Mesenchymal stem cell (in vitro differentiated cells and primary cell): ENCODE results near the gene FOXK2.

ENCODE experiments used
- DNase-seq: peaks from one replicate; pipeline ENCODE4 v3.0.0-alpha.2; 2013
- H2AFZ ChIP-seq: one replicate; pipeline ENCODE4 v1.6.1; 2013; ENCODE audit warnings: low read depth, mild to moderate bottlenecking, control low read depth, inconsistent platforms, low read length, moderate library complexity
- H2AK5ac ChIP-seq: 2 replicates; pipeline ENCODE4 v1.6.1; 2013; ENCODE audit warnings: low read length, moderate library complexity, mild to moderate bottlenecking, inconsistent platforms; ENCODE audit not compliant: severe bottlenecking
- H2BK120ac ChIP-seq: one replicate; pipeline ENCODE4 v1.6.1; 2013; ENCODE audit warnings: low read depth, mild to moderate bottlenecking, inconsistent platforms, low read length, moderate library complexity
- H2BK12ac ChIP-seq, 2 experiments: one replicate each; pipeline ENCODE4 v1.6.1; 2013; ENCODE audit warnings: inconsistent platforms in 2 of 2, low read length in 2 of 2, mild to moderate bottlenecking in 2 of 2, moderate library complexity in 2 of 2, control low read depth in 1 of 2
- H2BK15ac ChIP-seq: one replicate; pipeline ENCODE4 v1.6.1; 2013; ENCODE audit warnings: mild to moderate bottlenecking, low read depth, inconsistent platforms; ENCODE audit not compliant: poor library complexity, severe bottlenecking
- H2BK5ac ChIP-seq: 2 replicates; pipeline ENCODE4 v1.6.1; 2013; ENCODE audit warnings: low read depth, mild to moderate bottlenecking, low read length, control low read depth, inconsistent platforms; ENCODE audit not compliant: poor library complexity, severe bottlenecking
- H3K14ac ChIP-seq, 2 experiments: one replicate each; pipeline ENCODE4 v1.6.1; 2013; ENCODE audit warnings: inconsistent platforms in 2 of 2, low read length in 2 of 2, control low read depth in 1 of 2, mild to moderate bottlenecking in 1 of 2, moderate library complexity in 1 of 2
- H3K18ac ChIP-seq, 2 experiments: one replicate each; pipeline ENCODE4 v1.6.1; 2013; ENCODE audit warnings: inconsistent platforms in 2 of 2, low read length in 2 of 2, control low read depth in 1 of 2, low read depth in 1 of 2, mild to moderate bottlenecking in 1 of 2
- H3K23ac ChIP-seq, 2 experiments: one replicate each; pipeline ENCODE4 v1.6.1; 2013; ENCODE audit warnings: inconsistent platforms in 2 of 2, low read length in 2 of 2, mild to moderate bottlenecking in 2 of 2, moderate library complexity in 2 of 2, control low read depth in 1 of 2
- H3K27ac ChIP-seq: 2 replicates; pipeline ENCODE4 v1.5.1; 2013; ENCODE audit warnings: mild to moderate bottlenecking, moderate library complexity, low read length, control low read depth, inconsistent platforms; ENCODE audit not compliant: poor library complexity, severe bottlenecking
- H3K27me3 ChIP-seq, 2 experiments: 2 replicates each; pipeline versions ENCODE4 v1.6.1 to v1.7.0; 2013; ENCODE audit warnings: low read length in 2 of 2, mild to moderate bottlenecking in 2 of 2, moderate library complexity in 2 of 2, control low read depth in 1 of 2, inconsistent platforms in 1 of 2; ENCODE audit not compliant: control insufficient read depth in 1 of 2, insufficient read depth in 1 of 2
- H3K36me3 ChIP-seq, 2 experiments: 2 replicates each; pipeline versions ENCODE4 v1.6.1 to v1.7.0; 2013; ENCODE audit warnings: low read length in 2 of 2, control low read depth in 1 of 2, inconsistent platforms in 1 of 2, low read depth in 1 of 2, mild to moderate bottlenecking in 1 of 2; ENCODE audit not compliant: insufficient read depth in 2 of 2, control insufficient read depth in 1 of 2
- H3K4ac ChIP-seq, 2 experiments: one replicate each; pipeline ENCODE4 v1.6.1; 2013; ENCODE audit warnings: inconsistent platforms in 2 of 2, low read length in 2 of 2, mild to moderate bottlenecking in 2 of 2, moderate library complexity in 2 of 2, control low read depth in 1 of 2, low read depth in 1 of 2
- H3K4me1 ChIP-seq: 2 replicates; pipeline ENCODE4 v1.6.1; 2013; ENCODE audit warnings: low read depth, low read length, control low read depth; ENCODE audit not compliant: control insufficient read depth, insufficient read depth
- H3K4me2 ChIP-seq: 2 replicates; pipeline ENCODE4 v1.6.1; 2013; ENCODE audit warnings: low read length, mild to moderate bottlenecking, inconsistent platforms; ENCODE audit not compliant: poor library complexity, severe bottlenecking
- H3K4me3 ChIP-seq, 2 experiments: 2 replicates each; pipeline versions ENCODE4 v1.5.1 to v1.7.0; 2013; ENCODE audit warnings: low read length in 2 of 2, mild to moderate bottlenecking in 2 of 2, control low read depth in 1 of 2, low read depth in 1 of 2; ENCODE audit not compliant: insufficient read depth in 1 of 2
- H3K79me1 ChIP-seq: replicated peaks from 2 replicates; pipeline ENCODE4 v1.6.1; 2013; ENCODE audit warnings: mild to moderate bottlenecking, control low read depth, low read length, inconsistent platforms; ENCODE audit not compliant: poor library complexity, severe bottlenecking
- H3K9ac ChIP-seq: 2 replicates; pipeline ENCODE4 v1.7.0; 2013; ENCODE audit warnings: mild to moderate bottlenecking, low read length, moderate library complexity
- H3K9me3 ChIP-seq: 2 replicates; pipeline ENCODE4 v1.7.0; 2013; ENCODE audit warnings: mild to moderate bottlenecking, low read length; ENCODE audit not compliant: control insufficient read depth
- H4K8ac ChIP-seq: one replicate; pipeline ENCODE4 v1.6.1; 2013; ENCODE audit warnings: inconsistent platforms, mild to moderate bottlenecking, low read length, moderate library complexity
- H4K91ac ChIP-seq: one replicate; pipeline ENCODE4 v1.6.1; 2013; ENCODE audit warnings: mild to moderate bottlenecking, low read length, inconsistent platforms
- WGBS: methylation state at CpG from one replicate; pipeline ENCODE4 v1.1.7; 2013; ENCODE audit warnings: mixed read lengths; 5-methylcytosine and 5-hydroxymethylcytosine counted together

FOXK2 gene

DNA sequence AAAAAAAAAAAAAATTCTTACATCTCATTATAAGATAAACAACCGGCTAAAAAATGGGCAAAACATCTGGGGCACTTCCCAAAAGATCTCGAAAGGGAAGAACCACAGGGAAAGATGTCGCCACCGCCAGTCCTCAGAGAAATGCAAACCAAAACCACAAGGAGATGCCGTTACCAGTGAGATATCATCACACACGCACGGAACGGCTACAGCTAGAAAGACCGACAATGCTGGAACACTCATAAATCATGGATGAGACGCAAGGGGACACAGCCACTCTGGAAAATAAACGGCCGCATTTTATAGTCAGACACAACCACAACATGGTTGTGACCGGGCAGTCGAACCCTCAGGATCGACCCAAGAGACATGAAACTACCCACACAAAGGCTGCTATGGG, 104.2 kb downstream of the FOXK2 start:
- H3K9ac ChIP-seq = no peak overlapping the region
- no peak overlapping the region for H3K18ac ChIP-seq
- H2BK12ac ChIP-seq = no peak overlapping the region
- DNase-seq = peak; percentile 78
- no peak overlapping the region for H4K8ac ChIP-seq
- H3K27ac ChIP-seq = no peak overlapping the region
- no peak overlapping the region for H3K4ac ChIP-seq
- no peak overlapping the region for H3K4me2 ChIP-seq
- H3K14ac ChIP-seq = no peak overlapping the region
- no peak overlapping the region for H2BK120ac ChIP-seq
- no peak overlapping the region for H2AK5ac ChIP-seq
- no peak overlapping the region for H2AFZ ChIP-seq
- no peaks in the 10 kb centered on the region for H3K27me3 ChIP-seq
- H2BK15ac ChIP-seq = no peak overlapping the region
- H3K4me3 ChIP-seq = no peak overlapping the region
- H3K4me1 ChIP-seq = peaks cover 1% of the 10 kb centered on the region
- no peaks in the 10 kb centered on the region for H3K9me3 ChIP-seq
- H3K79me1 ChIP-seq = peaks cover 48% of the 10 kb centered on the region
- 81% methylated on average over 15 of the region's 15 CpGs for WGBS
- peaks cover 74 to 82% of the 10 kb centered on the region in 2 experiments for H3K36me3 ChIP-seq
- no peak overlapping the region for H2BK5ac ChIP-seq
- H4K91ac ChIP-seq = no peak overlapping the region
- H3K23ac ChIP-seq = no peak overlapping the region

GRCh38 chr17:82627405-82627804, 107.9 kb downstream of the FOXK2 start:
- H3K9ac ChIP-seq = no peak overlapping the region
- no peak overlapping the region for H3K27ac ChIP-seq
- peaks cover 41% of the 10 kb centered on the region for H3K79me1 ChIP-seq
- no peak overlapping the region for H2AK5ac ChIP-seq
- no peak overlapping the region for H3K18ac ChIP-seq
- H3K4ac ChIP-seq = no peak overlapping the region
- no peak overlapping the region for H3K4me2 ChIP-seq
- peaks cover 1% of the 10 kb centered on the region for H3K4me1 ChIP-seq
- no peak for DNase-seq
- H2AFZ ChIP-seq = no peak overlapping the region
- H3K36me3 ChIP-seq = peaks cover 67 to 68% of the 10 kb centered on the region in 2 experiments
- H3K9me3 ChIP-seq = no peaks in the 10 kb centered on the region
- no peak overlapping the region for H2BK5ac ChIP-seq
- no peak overlapping the region for H4K91ac ChIP-seq
- H2BK120ac ChIP-seq = no peak overlapping the region
- no peak overlapping the region for H4K8ac ChIP-seq
- 97% methylated on average over 21 of the region's 21 CpGs for WGBS
- no peak overlapping the region for H2BK15ac ChIP-seq
- H3K14ac ChIP-seq = no peak overlapping the region
- peak overlapping the region in 1 of 2 experiments; percentile 26 for H3K23ac ChIP-seq
- no peak overlapping the region for H2BK12ac ChIP-seq
- no peaks in the 10 kb centered on the region for H3K27me3 ChIP-seq
- H3K4me3 ChIP-seq = no peak overlapping the region

DNA sequence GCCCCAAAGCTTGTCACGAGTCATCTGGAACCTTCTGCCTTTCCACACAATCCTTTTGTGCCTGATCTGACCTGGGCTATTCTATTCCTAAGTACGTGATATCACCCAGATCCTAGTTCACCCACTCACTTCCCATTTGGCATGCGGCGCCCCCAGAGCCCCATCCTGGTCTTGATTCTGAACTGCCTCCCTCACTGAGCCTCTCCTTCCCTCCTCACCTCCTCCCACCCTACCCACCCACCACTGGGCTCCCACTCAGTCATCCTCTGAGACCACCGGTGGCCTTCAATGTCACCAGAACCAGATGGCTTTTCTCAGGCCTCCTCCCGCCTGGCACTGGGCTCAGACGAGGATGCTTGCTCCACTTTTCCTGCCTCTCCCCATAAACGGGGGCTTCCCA, 110.2 kb downstream of the FOXK2 start:
- Histone ChIP-seq H3K4me3 (no peak overlapping the region), H2BK12ac (no peak overlapping the region), H2BK5ac (no peak overlapping the region), H3K23ac (no peak overlapping the region), H3K36me3 (peaks cover 65 to 67% of the 10 kb centered on the region in 2 experiments), H3K4me2 (no peak overlapping the region), H2AK5ac (no peak overlapping the region), H3K27ac (no peak overlapping the region), H2BK15ac (no peak overlapping the region), H4K8ac (no peak overlapping the region), H3K14ac (no peak overlapping the region), H3K79me1 (peaks cover 39% of the 10 kb centered on the region), H4K91ac (no peak overlapping the region), H3K4me1 (peaks cover 1% of the 10 kb centered on the region), H2BK120ac (no peak overlapping the region), H3K4ac (no peak overlapping the region), H3K18ac (no peak overlapping the region), H3K27me3 (no peaks in the 10 kb centered on the region), H3K9ac (no peak overlapping the region), H2AFZ (no peak overlapping the region), H3K9me3 (no peaks in the 10 kb centered on the region)
- 96% methylated on average over 8 of the region's 8 CpGs for WGBS
- no peak for DNase-seq

GRCh38 chr17:82630212-82630611, 110.7 kb downstream of the FOXK2 start:
- Histone ChIP-seq H3K4me1 (peaks cover 1% of the 10 kb centered on the region), H3K36me3 (peaks cover 61 to 63% of the 10 kb centered on the region in 2 experiments), H4K91ac (no peak overlapping the region), H2BK12ac (no peak overlapping the region), H3K4me3 (no peak overlapping the region), H2BK15ac (no peak overlapping the region), H3K27ac (no peak overlapping the region), H3K9me3 (no peaks in the 10 kb centered on the region), H3K9ac (no peak overlapping the region), H3K14ac (no peak overlapping the region), H2AK5ac (no peak overlapping the region), H3K18ac (no peak overlapping the region), H3K4me2 (no peak overlapping the region), H3K23ac (no peak overlapping the region), H3K79me1 (peaks cover 35% of the 10 kb centered on the region), H4K8ac (no peak overlapping the region), H2AFZ (no peak overlapping the region), H3K27me3 (no peaks in the 10 kb centered on the region), H2BK5ac (no peak overlapping the region), H2BK120ac (no peak overlapping the region), H3K4ac (no peak overlapping the region)
- no peak for DNase-seq
- WGBS = 93% methylated on average over 12 of the region's 12 CpGs
